Right lobe of liver (tissue), 4 donors: Measurements from ENCODE around the gene NFKB1.

ENCODE experiments used
- CTCF ChIP-seq, 4 donors: fragments of 200-600 bp in 3 of 4; fragments of 450-650 bp in 1 of 4; IDR thresholded peaks; one replicate each; pipeline versions ENCODE4 v1.5.1 to v1.8.0; 2016 to 2022; ENCODE audit warnings: antibody characterized with exemption in 4 of 4, mild to moderate bottlenecking in 2 of 4
- POLR2A ChIP-seq: fragments of 450-650 bp; IDR thresholded peaks from one replicate; pipeline ENCODE4 v1.6.1; 2017; ENCODE audit warnings: antibody characterized with exemption, mild to moderate bottlenecking
- donor health status: DM: no; HTN: no; CAD: no.
- donor health status: DM: no; HTN: no; CAD: no.
- donor health status: DM: no; HTN: yes; CAD: no.

GRCh38 chr4:102575369-102576129, 74.4 kb downstream of the NFKB1 start:
- TF ChIP-seq CTCF (IDR thresholded peaks at IDR 0.05) = no peak
- TF ChIP-seq POLR2A = no peak
